ENCODE data around the gene CHD6.

DNA sequence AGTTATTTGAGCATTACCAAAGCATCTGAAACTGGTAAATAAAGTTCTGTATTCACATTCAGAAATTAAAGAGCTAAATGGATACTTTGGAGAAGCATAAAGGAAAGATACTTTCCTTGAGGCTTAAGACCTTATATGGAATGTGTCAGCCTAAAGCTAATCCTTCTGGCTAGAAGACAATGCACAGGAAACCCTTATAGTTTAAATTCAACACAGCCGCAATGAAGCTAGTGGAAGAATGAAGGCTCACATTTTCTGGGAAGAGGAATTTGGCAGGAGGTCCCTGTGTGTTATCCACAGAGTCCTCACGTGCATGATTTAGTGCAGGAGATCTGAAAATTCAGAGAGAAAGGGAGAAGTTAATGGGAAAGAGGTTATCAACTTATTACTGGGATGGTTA lies 21.5 kb upstream of the CHD6 start:
- TF ChIP-seq POLR2A (IDR thresholded peaks at IDR 0.05; ENCODE audit: low read depth, low read length) = no peak
- no peak for TF ChIP-seq POLR2AphosphoS5 (IDR thresholded peaks at IDR 0.05; ENCODE audit: low read depth, low read length)
- no peak for TF ChIP-seq TAF1 (IDR thresholded peaks at IDR 0.05; ENCODE audit: borderline replicate concordance, low read depth, low read length)

Measured in GM12892 (cell line).